GDM1 (cell line): Measurements from ENCODE around the gene UTS2.
A peak's percentile ranks its signal among the peaks of the same experiment; 100 is the strongest.

ENCODE experiments used
- DNase-seq: peaks from one replicate; lab custom pipeline; 2025; lab: John Stamatoyannopoulos, UW

UTS2 gene

GRCh38 chr1:7863756-7864328, 11.0 kb upstream of the UTS2 start:
- DNase-seq: no peak

- DNase-seq: no peak
Observed at GRCh38 chr1:7862211-7863060, 9.6 kb upstream of the UTS2 start.

- no peak for DNase-seq
Observed at GRCh38 chr1:7861452-7861851, 8.6 kb upstream of the UTS2 start.

GRCh38 chr1:7860130-7860529, 7.3 kb upstream of the UTS2 start:
- DNase-seq: no peak

- DNase-seq: no peak
Observed at GRCh38 chr1:7859406-7859805, 6.5 kb upstream of the UTS2 start.

GRCh38 chr1:7857985-7858384, 5.1 kb upstream of the UTS2 start:
- DNase-seq: no peak

- DNase-seq: no peak
Observed at GRCh38 chr1:7857000-7857399, 4.1 kb upstream of the UTS2 start.

- DNase-seq: no peak
Observed at GRCh38 chr1:7856345-7856744, 3.5 kb upstream of the UTS2 start.

- DNase-seq: no peak
Observed at GRCh38 chr1:7853684-7854026, 790 bp upstream of the UTS2 start.

- no peak for DNase-seq
Observed at GRCh38 chr1:7850786-7851185, 2.1 kb downstream of the UTS2 start.

- no peak for DNase-seq
Observed at GRCh38 chr1:7847599-7847998, 5.3 kb downstream of the UTS2 start.

- no peak for DNase-seq
Observed at GRCh38 chr1:7846656-7847055, 6.2 kb downstream of the UTS2 start.

GRCh38 chr1:7845761-7846160, 7.1 kb downstream of the UTS2 start:
- no peak for DNase-seq

GRCh38 chr1:7842517-7842916, 10.3 kb downstream of the UTS2 start:
- no peak for DNase-seq

- DNase-seq: no peak
Observed at GRCh38 chr1:7839526-7839925, 13.3 kb downstream of the UTS2 start.

- DNase-seq: no peak
Observed at GRCh38 chr1:7838714-7839113, 14.2 kb downstream of the UTS2 start.

- DNase-seq: no peak
Observed at GRCh38 chr1:7833035-7833434, 19.8 kb downstream of the UTS2 start.

- peak; percentile 22 for DNase-seq
Observed at GRCh38 chr1:7831458-7831857, 21.4 kb downstream of the UTS2 start.

- DNase-seq: no peak
Observed at GRCh38 chr1:7827126-7827955, 25.5 kb downstream of the UTS2 start.

GRCh38 chr1:7826363-7826762, 26.5 kb downstream of the UTS2 start:
- no peak for DNase-seq

- no peak for DNase-seq
Observed at GRCh38 chr1:7824701-7825100, 28.2 kb downstream of the UTS2 start.

- DNase-seq: no peak
Observed at GRCh38 chr1:7821282-7821681, 31.6 kb downstream of the UTS2 start.
